ENCODE data around the gene LEF1. TPM values are rescaled to one million over a fixed set of nuclear protein-coding genes. Genes with fewer than 3 reads are reported as not detected.
"Not testable (repeated sequence)": the region's sequence is repeated elsewhere in the genome, so short reads cannot be mapped to it uniquely, and the experiment has no call there.

The LEF1 gene
- total RNA-seq, 1 experiment from 2014 or later, result 12.4 TPM

- DNase-seq (ENCODE audit: low read depth), result no peak
Observed at GRCh38 chr4:108060686-108061321, 107.9 kb downstream of the LEF1 start.

GRCh38 chr4:108060164-108060563 is 108.6 kb downstream of the LEF1 start:
- peak; percentile 45 for DNase-seq (ENCODE audit: low read depth)

- peak; percentile 91 for DNase-seq (ENCODE audit: low read depth)
Observed at GRCh38 chr4:108058685-108059440, 109.9 kb downstream of the LEF1 start.

- no peak for DNase-seq (ENCODE audit: low read depth)
Observed at GRCh38 chr4:108056418-108056817, 112.3 kb downstream of the LEF1 start.

- no peak for DNase-seq (ENCODE audit: low read depth)
Observed at GRCh38 chr4:108055787-108056186, 112.9 kb downstream of the LEF1 start.

- DNase-seq (ENCODE audit: low read depth), result no peak
Observed at GRCh38 chr4:108054025-108054638, 114.6 kb downstream of the LEF1 start.

- peak; percentile 25 for DNase-seq (ENCODE audit: low read depth)
Observed at GRCh38 chr4:108053251-108053711, 115.5 kb downstream of the LEF1 start.

GRCh38 chr4:108052558-108053120 is 116.1 kb downstream of the LEF1 start:
- no peak for DNase-seq (ENCODE audit: low read depth)

- DNase-seq (ENCODE audit: low read depth), result no peak
Observed at GRCh38 chr4:108051343-108051742, 117.4 kb downstream of the LEF1 start.

GRCh38 chr4:108050166-108051111 is 118.3 kb downstream of the LEF1 start:
- DNase-seq (ENCODE audit: low read depth), result not testable (repeated sequence)

- no peak for DNase-seq (ENCODE audit: low read depth)
Observed at GRCh38 chr4:108049406-108049805, 119.3 kb downstream of the LEF1 start.

GRCh38 chr4:108048997-108049396 is 119.7 kb downstream of the LEF1 start:
- DNase-seq (ENCODE audit: low read depth), result no peak

GRCh38 chr4:108048157-108048556 is 120.6 kb downstream of the LEF1 start:
- DNase-seq (ENCODE audit: low read depth), result no peak

GRCh38 chr4:108047199-108047598 is 121.5 kb downstream of the LEF1 start:
- DNase-seq (ENCODE audit: low read depth), result no peak

- DNase-seq (ENCODE audit: low read depth), result peak; percentile 60
Observed at GRCh38 chr4:108045687-108046024, 123.1 kb downstream of the LEF1 start.

- DNase-seq (ENCODE audit: low read depth), result peak; percentile 47
Observed at GRCh38 chr4:108044951-108045686, 123.6 kb downstream of the LEF1 start.

- DNase-seq (ENCODE audit: low read depth), result no peak
Observed at GRCh38 chr4:108043526-108043925, 125.2 kb downstream of the LEF1 start.

- DNase-seq (ENCODE audit: low read depth), result no peak
Observed at GRCh38 chr4:108042927-108043326, 125.8 kb downstream of the LEF1 start.

GRCh38 chr4:108037884-108038283 is 130.8 kb downstream of the LEF1 start:
- DNase-seq (ENCODE audit: low read depth), result no peak

GRCh38 chr4:108036213-108036612 is 132.5 kb downstream of the LEF1 start:
- no peak for DNase-seq (ENCODE audit: low read depth)

- no peak for DNase-seq (ENCODE audit: low read depth)
Observed at GRCh38 chr4:108035691-108036090, 133.0 kb downstream of the LEF1 start.

Data from M059J (cell line).